GM12878 (cell line): ENCODE data around the gene C1GALT1C1L. TPM values are rescaled to one million over a fixed set of nuclear protein-coding genes. Genes with fewer than 3 reads are reported as not detected.

Experiments used
- ATAC-seq: fragments of 200-7000 bp; cut with Tn5 transposase; 3 replicates; pipeline ENCODE4 v1.9.1; 2020; ENCODE audit warnings: mild to moderate bottlenecking, moderate library complexity
- BruUV-seq: library from RNA; stranded (reverse); fragments of 400-500 nt; replicated peaks from 2 replicates; lab custom pipeline; 2021; lab: Mats Ljungman, UMichigan
- CTCF ChIA-PET: fragments of 300-600 bp; sonication (Branson Sonifier 250); formaldehyde crosslinking; extraction: SDS; loops from one replicate; lab custom pipeline; 2021; ENCODE audit warnings: inconsistent platforms; lab: Yijun Ruan, JAX
- POLR2A ChIA-PET: fragments of 350-600 bp; formaldehyde crosslinking; extraction: SDS; loops from one replicate; lab custom pipeline; 2021; ENCODE audit warnings: inconsistent platforms; lab: Charles Lee
- RAD21 ChIA-PET: fragments of 300-600 bp; sonication (Branson Sonifier 250); formaldehyde crosslinking; loops from one replicate; lab custom pipeline; 2023; ENCODE audit warnings: antibody characterized with exemption; ENCODE audit not compliant: unreplicated experiment; lab: Charles Lee
- SMC1A ChIA-PET: fragments of 300-600 bp; sonication (Branson Sonifier 250); formaldehyde crosslinking; loops from one replicate; lab custom pipeline; 2023; ENCODE audit not compliant: unreplicated experiment, uncharacterized antibody; lab: Charles Lee
- DNase-seq: peaks from one replicate; pipeline ENCODE4 v3.0.0-alpha.2; 2011; ENCODE audit warnings: low read depth, low spot score
- FAIRE-seq: peaks from 3 replicates; lab custom pipeline; 2011; peaks lifted over from hg19 to GRCh38; lab: Jason Lieb, UNC
- H2AFZ ChIP-seq: 2 replicates; pipeline ENCODE4 v1.6.0; 2011; ENCODE audit warnings: low read depth, low read length, control low read depth; ENCODE audit not compliant: control insufficient read depth
- H3K27ac ChIP-seq: 2 replicates; pipeline ENCODE4 v1.5.1; 2011; ENCODE audit warnings: control low read depth; ENCODE audit not compliant: control insufficient read depth, insufficient read depth
- H3K27me3 ChIP-seq, 2 experiments: replicated peaks in 1 of 2; 2 replicates each; pipeline versions ENCODE4 v1.6.0 to v1.6.1; 2011; ENCODE audit warnings: low read length in 1 of 2; ENCODE audit not compliant: control insufficient read depth in 2 of 2, insufficient read depth in 2 of 2
- H3K36me3 ChIP-seq, 2 experiments: 2 replicates each; pipeline ENCODE4 v1.5.1; 2011; ENCODE audit warnings: low read length in 1 of 2; ENCODE audit not compliant: control insufficient read depth in 2 of 2, insufficient read depth in 2 of 2
- H3K4me1 ChIP-seq: 2 replicates; pipeline ENCODE4 v1.6.1; 2011; ENCODE audit warnings: mild to moderate bottlenecking, low read length, moderate library complexity, mixed read lengths; ENCODE audit not compliant: control insufficient read depth, insufficient read depth
- H3K4me2 ChIP-seq: 2 replicates; pipeline ENCODE4 v1.6.0; 2011; ENCODE audit warnings: control low read depth; ENCODE audit not compliant: control insufficient read depth, insufficient read depth
- H3K4me3 ChIP-seq: fragments of 200-600 bp; sonication (generic); 2 replicates; pipeline ENCODE4 v1.5.1; 2016
- H3K79me2 ChIP-seq: 2 replicates; pipeline ENCODE4 v1.6.0; 2011; ENCODE audit warnings: low read length; ENCODE audit not compliant: control insufficient read depth, insufficient read depth
- H3K9ac ChIP-seq: 2 replicates; pipeline ENCODE4 v1.8.0; 2011; ENCODE audit warnings: low read length, control low read depth, mixed read lengths; ENCODE audit not compliant: control insufficient read depth, insufficient read depth
- H3K9me3 ChIP-seq: replicated peaks from 3 replicates; pipeline ENCODE4 v1.5.1; 2011; ENCODE audit warnings: mild to moderate bottlenecking, low read length; ENCODE audit not compliant: control insufficient read depth, insufficient read depth
- H4K20me1 ChIP-seq: 2 replicates; pipeline ENCODE4 v1.6.0; 2011; ENCODE audit not compliant: control insufficient read depth, insufficient read depth
- BRCA1 ChIP-seq: IDR thresholded peaks from 2 replicates; pipeline ENCODE4 v1.6.1; 2011; ENCODE audit warnings: low read depth, low read length, improper control_type of control experiment
- HCFC1 ChIP-seq: fragments of 150-350 bp; IDR thresholded peaks from 2 replicates; pipeline ENCODE4 v1.6.1; 2014; ENCODE audit warnings: low read length
- HDAC6 ChIP-seq: fragments of 200-600 bp; sonication (generic); IDR thresholded peaks from one replicate; pipeline ENCODE4 v1.8.0; 2017; ENCODE audit warnings: antibody characterized with exemption; ENCODE audit not compliant: unreplicated experiment
- NBN ChIP-seq: fragments of 450-650 bp; IDR thresholded peaks from 2 replicates; pipeline ENCODE4 v1.6.1; 2016
- NFYA ChIP-seq: IDR thresholded peaks from 2 replicates; pipeline ENCODE4 v1.6.1; 2011; ENCODE audit warnings: low read depth, mild to moderate bottlenecking, low read length, improper control_type of control experiment, borderline replicate concordance
- NR2F1 ChIP-seq: fragments of 450-650 bp; conservative IDR thresholded peaks from 2 replicates; pipeline ENCODE4 v1.6.1; 2017; ENCODE audit warnings: mild to moderate bottlenecking
- NRF1 ChIP-seq: conservative IDR thresholded peaks from 2 replicates; pipeline ENCODE4 v1.6.1; 2011; ENCODE audit warnings: mild to moderate bottlenecking, low read depth, low read length, improper control_type of control experiment
- POLR2AphosphoS2 ChIP-seq: IDR thresholded peaks from 2 replicates; pipeline ENCODE4 v1.6.1; 2011; ENCODE audit warnings: low read depth, mild to moderate bottlenecking, low read length, improper control_type of control experiment, moderate library complexity
- SMARCA5 ChIP-seq: fragments of 450-650 bp; IDR thresholded peaks from 2 replicates; pipeline ENCODE4 v1.6.1; 2017; ENCODE audit warnings: mild to moderate bottlenecking
- SREBF2 ChIP-seq: IDR thresholded peaks from 2 replicates; pipeline ENCODE4 v1.6.1; 2012; ENCODE audit warnings: mild to moderate bottlenecking, low read length
- TAF1 ChIP-seq: IDR thresholded peaks from 2 replicates; pipeline ENCODE4 v1.6.1; 2011; ENCODE audit warnings: mild to moderate bottlenecking, low read depth, low read length, borderline replicate concordance
- TARDBP ChIP-seq: IDR thresholded peaks from 2 replicates; pipeline ENCODE4 v1.6.1; 2016; ENCODE audit warnings: borderline replicate concordance
- TCF7 ChIP-seq: IDR thresholded peaks from 2 replicates; pipeline ENCODE4 v1.6.1; 2014; ENCODE audit warnings: antibody characterized with exemption, borderline replicate concordance
- ZBED1 ChIP-seq: IDR thresholded peaks from 2 replicates; pipeline ENCODE4 v1.6.1; 2016; ENCODE audit warnings: borderline replicate concordance
- WGBS: methylation state at CpG from one replicate; pipeline ENCODE4 v1.1.6; 2016; ENCODE audit warnings: low lambda C conversion rate; ENCODE audit not compliant: insufficient replicate concordance, insufficient coverage; ENCODE audit errors: missing lambda C conversion rate; 5-methylcytosine and 5-hydroxymethylcytosine counted together
- in situ Hi-C: fragments of 300-500 bp; cut with MboI; formaldehyde crosslinking; loops from 9 replicates; pipeline ENCODE4 v1.14.3; 2018; ENCODE audit warnings: mixed read lengths
- intact Hi-C: fragments of 100-400 bp; cut with micrococcal nuclease; formaldehyde crosslinking; loops from one replicate; pipeline ENCODE4 v1.14.2; 2022; ENCODE audit not compliant: unreplicated experiment
- polyA plus RNA-seq, 11 experiments: library from polyadenylated mRNA; depleted of rRNA in 4 of 11; unstranded in 6 of 11; stranded (reverse) in 5 of 11; fragments of >200 nt; fragmentation: Nextera tagmentation in 4 of 11; fragmentation: Illumina TruSeq in 1 of 11; extraction: Ambion mirVana in 4 of 11; extraction: Trizol in 1 of 11; gene quantifications; 1 replicate in 1 of 11; 2 replicates in 10 of 11; pipeline versions ENCODE4 v1.2.1 to v1.2.3, GENCODE V29; 2011 to 2016; ENCODE audit warnings: inconsistent platforms in 2 of 11, missing spikeins in 2 of 11, low read depth in 1 of 11
- total RNA-seq, 4 experiments: library from RNA; depleted of rRNA in 3 of 4; stranded (reverse); fragments of >200 nt in 3 of 4; fragmentation: Illumina TruSeq in 1 of 4; extraction: Trizol in 1 of 4; gene quantifications; 2 replicates each; pipeline versions ENCODE4 v1.2.1 to v1.2.3, GENCODE V29; 2013 to 2021
- TF ChIP-seq, protein P1 (sequence below): IDR thresholded peaks from 2 replicates; pipeline ENCODE4 v1.6.1; 2011; ENCODE audit warnings: mild to moderate bottlenecking, low read depth, low read length, moderate library complexity; ENCODE audit not compliant: insufficient replicate concordance
- TF ChIP-seq, protein P2 (sequence below): fragments of 450-650 bp; conservative IDR thresholded peaks from 2 replicates; pipeline ENCODE4 v1.6.1; 2017; ENCODE audit warnings: mild to moderate bottlenecking, moderate library complexity
- TF ChIP-seq, protein P3 (sequence below): fragments of 450-650 bp; IDR thresholded peaks from 2 replicates; pipeline ENCODE4 v1.6.1; 2017; ENCODE audit warnings: low read depth, mild to moderate bottlenecking, moderate library complexity
- TF ChIP-seq, protein P4 (sequence below): fragments of 450-650 bp; IDR thresholded peaks from 2 replicates; pipeline ENCODE4 v1.6.1; 2014; ENCODE audit warnings: mild to moderate bottlenecking

Gene C1GALT1C1L
- total and polyA plus RNA-seq, 10 of the 15 experiments (the other 5 are each of a cell fraction or from before 2014, with no cell fraction given), result not detected

DNA sequence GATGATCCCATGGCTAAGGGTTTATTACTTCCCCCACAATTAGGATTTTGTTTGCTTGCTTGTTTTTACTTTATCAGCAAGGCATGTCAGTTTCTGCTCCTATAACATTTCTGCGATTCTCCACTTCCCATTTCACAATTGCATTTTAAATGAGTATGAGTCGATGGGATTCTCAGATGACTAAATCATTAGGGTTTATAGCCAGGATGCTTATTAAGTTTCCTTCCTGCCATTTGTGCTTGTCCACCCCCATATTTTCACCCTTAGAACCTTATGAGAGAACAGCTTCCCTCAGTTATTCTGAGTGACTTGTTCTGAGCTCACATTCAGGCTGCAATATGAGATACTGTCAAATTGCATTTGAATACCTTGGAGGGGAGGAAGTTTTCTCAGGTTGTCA lies 37.9 kb upstream of the C1GALT1C1L start:
- CTCF ChIA-PET, result no interaction called here
- no peak for DNase-seq
- ATAC-seq, result no peak
- no peaks in the 10 kb centered on the region for H3K79me2 ChIP-seq
- H3K9me3 ChIP-seq, result no peaks in the 10 kb centered on the region
- no TSS peak for BruUV-seq
- no peaks in the 10 kb centered on the region for H3K27me3 ChIP-seq
- POLR2A ChIA-PET, result no interaction called here
- H4K20me1 ChIP-seq, result no peaks in the 10 kb centered on the region
- SMC1A ChIA-PET, result no interaction called here
- no peak overlapping the region for H3K27ac ChIP-seq
- no peak overlapping the region for H3K9ac ChIP-seq
- H3K4me3 ChIP-seq, result no peak overlapping the region
- H2AFZ ChIP-seq, result no peak overlapping the region
- intact Hi-C loops, result no loop called here
- H3K36me3 ChIP-seq, result no peaks in the 10 kb centered on the region
- H3K4me1 ChIP-seq, result 0 out of 2 replicates have a peak, but pooled peaks cover 3% of the 10 kb centered on the region
- WGBS, result 73% methylated on average over 2 of the region's 2 CpGs
- TF ChIP-seq TARDBP (no peak), HCFC1 (no peak), NBN (no peak), BRCA1 (no peak), NFYA (no peak), ZBED1 (no peak), POLR2AphosphoS2 (no peak), NRF1 (no peak), HDAC6 (no peak), TAF1 (no peak), SMARCA5 (no peak), TCF7 (no peak), SREBF2 (no peak), NR2F1 (no peak)
- TF ChIP-seq, protein P1, sequence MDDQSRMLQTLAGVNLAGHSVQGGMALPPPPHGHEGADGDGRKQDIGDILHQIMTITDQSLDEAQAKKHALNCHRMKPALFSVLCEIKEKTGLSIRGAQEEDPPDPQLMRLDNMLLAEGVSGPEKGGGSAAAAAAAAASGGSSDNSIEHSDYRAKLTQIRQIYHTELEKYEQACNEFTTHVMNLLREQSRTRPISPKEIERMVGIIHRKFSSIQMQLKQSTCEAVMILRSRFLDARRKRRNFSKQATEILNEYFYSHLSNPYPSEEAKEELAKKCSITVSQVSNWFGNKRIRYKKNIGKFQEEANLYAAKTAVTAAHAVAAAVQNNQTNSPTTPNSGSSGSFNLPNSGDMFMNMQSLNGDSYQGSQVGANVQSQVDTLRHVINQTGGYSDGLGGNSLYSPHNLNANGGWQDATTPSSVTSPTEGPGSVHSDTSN, result no peak
- TF ChIP-seq, protein P2, sequence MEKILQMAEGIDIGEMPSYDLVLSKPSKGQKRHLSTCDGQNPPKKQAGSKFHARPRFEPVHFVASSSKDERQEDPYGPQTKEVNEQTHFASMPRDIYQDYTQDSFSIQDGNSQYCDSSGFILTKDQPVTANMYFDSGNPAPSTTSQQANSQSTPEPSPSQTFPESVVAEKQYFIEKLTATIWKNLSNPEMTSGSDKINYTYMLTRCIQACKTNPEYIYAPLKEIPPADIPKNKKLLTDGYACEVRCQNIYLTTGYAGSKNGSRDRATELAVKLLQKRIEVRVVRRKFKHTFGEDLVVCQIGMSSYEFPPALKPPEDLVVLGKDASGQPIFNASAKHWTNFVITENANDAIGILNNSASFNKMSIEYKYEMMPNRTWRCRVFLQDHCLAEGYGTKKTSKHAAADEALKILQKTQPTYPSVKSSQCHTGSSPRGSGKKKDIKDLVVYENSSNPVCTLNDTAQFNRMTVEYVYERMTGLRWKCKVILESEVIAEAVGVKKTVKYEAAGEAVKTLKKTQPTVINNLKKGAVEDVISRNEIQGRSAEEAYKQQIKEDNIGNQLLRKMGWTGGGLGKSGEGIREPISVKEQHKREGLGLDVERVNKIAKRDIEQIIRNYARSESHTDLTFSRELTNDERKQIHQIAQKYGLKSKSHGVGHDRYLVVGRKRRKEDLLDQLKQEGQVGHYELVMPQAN, result no peak
- TF ChIP-seq, protein P3, sequence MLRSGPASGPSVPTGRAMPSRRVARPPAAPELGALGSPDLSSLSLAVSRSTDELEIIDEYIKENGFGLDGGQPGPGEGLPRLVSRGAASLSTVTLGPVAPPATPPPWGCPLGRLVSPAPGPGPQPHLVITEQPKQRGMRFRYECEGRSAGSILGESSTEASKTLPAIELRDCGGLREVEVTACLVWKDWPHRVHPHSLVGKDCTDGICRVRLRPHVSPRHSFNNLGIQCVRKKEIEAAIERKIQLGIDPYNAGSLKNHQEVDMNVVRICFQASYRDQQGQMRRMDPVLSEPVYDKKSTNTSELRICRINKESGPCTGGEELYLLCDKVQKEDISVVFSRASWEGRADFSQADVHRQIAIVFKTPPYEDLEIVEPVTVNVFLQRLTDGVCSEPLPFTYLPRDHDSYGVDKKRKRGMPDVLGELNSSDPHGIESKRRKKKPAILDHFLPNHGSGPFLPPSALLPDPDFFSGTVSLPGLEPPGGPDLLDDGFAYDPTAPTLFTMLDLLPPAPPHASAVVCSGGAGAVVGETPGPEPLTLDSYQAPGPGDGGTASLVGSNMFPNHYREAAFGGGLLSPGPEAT, result no peak
- TF ChIP-seq, protein P4, sequence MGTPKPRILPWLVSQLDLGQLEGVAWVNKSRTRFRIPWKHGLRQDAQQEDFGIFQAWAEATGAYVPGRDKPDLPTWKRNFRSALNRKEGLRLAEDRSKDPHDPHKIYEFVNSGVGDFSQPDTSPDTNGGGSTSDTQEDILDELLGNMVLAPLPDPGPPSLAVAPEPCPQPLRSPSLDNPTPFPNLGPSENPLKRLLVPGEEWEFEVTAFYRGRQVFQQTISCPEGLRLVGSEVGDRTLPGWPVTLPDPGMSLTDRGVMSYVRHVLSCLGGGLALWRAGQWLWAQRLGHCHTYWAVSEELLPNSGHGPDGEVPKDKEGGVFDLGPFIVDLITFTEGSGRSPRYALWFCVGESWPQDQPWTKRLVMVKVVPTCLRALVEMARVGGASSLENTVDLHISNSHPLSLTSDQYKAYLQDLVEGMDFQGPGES, result no peak
- TF ChIP-seq, all 136 proteins: peak for 0
- RAD21 ChIA-PET, result no interaction called here
- H3K4me2 ChIP-seq, result no peak overlapping the region
- no peak for FAIRE-seq
- in situ Hi-C loops, result no loop called here
